Measurements from ENCODE around the gene HTR3E.
"Not testable (repeated sequence)": the region's sequence is repeated elsewhere in the genome, so short reads cannot be mapped to it uniquely, and the experiment has no call there.

The HTR3E gene

DNA sequence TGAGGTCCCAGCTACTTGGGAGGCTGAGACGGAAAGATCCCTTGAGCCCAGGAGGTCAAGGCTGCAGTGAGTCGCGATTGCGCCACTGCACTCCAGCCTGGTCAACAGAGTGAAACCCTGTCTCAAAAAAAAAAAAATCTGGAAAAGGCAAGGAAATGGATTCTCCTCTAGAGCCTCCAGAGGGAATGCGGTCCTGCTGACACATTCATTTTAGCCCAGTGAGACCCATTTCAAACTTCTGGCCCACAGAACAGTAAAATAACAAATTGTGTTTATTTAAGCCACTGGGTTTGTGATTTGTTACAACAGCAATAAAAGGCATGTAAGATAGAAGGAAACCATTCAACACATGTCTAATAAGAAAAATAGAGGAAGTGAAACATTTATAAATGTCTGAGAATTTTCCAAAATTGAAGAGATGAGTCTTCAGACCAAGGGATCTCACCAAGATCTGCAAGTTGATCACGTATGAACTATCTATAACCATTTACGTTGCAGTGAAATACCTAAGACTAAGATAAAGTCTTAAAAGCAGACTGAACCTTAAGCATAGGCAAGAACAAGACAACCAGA lies at the start of gene HTR3E:
Gene HTR3E, plus strand, starts transcription at position 254 of the 573 bp plus-strand sequence. CDS start 466 bp downstream, outside the sequence.
- FAIRE-seq, result no peak

DNA sequence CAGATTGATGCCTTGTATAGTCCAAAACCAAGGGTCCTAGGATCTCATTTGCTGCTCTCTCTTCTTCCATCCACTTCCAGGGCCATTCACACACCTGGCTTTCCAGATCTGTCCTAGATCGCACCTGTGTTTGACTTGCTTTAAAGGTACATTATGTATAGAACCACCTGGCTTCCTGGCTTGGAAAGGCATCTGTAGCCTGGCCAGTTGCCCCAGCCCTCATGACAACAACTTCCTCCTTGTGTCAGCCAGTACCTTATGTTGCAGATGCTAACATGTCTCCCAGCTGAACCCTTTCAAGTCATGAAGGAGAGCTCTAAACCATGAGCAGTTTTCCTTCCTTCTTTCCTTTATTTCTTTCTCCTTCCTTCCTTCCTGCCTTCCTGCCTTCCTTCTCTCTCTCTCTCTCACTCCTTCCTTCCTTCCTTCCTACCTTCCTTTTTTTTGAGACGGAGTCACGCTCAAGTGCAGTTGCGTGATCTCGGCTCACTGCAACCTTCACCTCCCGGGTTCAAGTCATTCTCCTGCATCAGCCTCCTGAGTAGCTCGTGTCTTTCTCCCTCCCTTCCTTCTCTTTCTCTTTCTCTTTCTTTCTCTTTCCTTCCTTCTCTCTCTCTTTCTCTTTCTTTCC lies 46.5 kb upstream of the HTR3E start:
- no peak for FAIRE-seq

- no peak for FAIRE-seq
Observed at GRCh38 chr3:184052767-184053166, 44.1 kb upstream of the HTR3E start, which contains the start of gene HTR3C. HTR3C (plus strand) TSS chr3:184053047; CDS start chr3:184053081, 34 bp downstream.

- FAIRE-seq, result no peak
Observed at GRCh38 chr3:184058029-184058428, 38.8 kb upstream of the HTR3E start.

GRCh38 chr3:184059424-184059823 lies 37.4 kb upstream of the HTR3E start:
- FAIRE-seq, result no peak

GRCh38 chr3:184062637-184063036 lies 34.2 kb upstream of the HTR3E start:
- no peak for FAIRE-seq

DNA sequence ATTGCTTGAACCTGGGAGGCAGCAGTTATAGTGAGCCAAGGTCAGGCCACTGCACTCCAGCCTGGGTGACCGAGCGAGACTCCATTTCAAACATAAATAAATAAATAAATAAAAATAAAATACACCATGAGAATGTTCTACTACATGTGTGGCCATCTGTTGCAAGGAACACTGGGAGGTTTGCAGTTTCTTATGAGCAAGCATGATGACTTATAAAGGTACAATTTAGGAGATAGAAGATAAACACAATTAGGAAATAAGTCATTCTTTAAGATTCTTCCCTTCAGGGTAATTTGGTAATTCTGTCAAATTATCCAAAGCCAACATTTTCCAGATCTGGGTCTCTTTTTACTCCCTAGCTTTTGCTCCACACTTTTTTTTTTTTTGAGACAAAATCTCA lies 30.7 kb upstream of the HTR3E start:
- no peak for FAIRE-seq

GRCh38 chr3:184067573-184068055 lies 29.2 kb upstream of the HTR3E start:
- FAIRE-seq, result no peak

DNA sequence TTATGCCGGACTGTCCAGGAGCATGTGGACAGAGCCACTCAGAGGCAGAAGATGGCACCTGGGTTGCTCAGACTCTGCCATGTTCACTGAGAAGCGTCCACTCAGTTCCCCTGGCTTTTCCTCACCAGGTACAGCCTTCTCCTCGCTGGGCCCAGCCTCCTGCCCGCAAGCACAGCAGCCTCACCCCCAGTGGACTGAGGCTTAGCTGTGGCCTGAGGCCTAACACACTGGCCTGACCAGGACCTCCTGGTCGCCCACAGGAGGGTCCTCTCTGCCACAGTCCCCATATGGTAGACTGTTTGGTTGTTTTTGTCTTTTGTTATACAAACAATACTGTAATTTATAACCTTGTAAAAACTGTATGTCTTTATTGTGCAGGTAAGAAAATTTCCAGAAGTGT lies 28.5 kb upstream of the HTR3E start:
- no peak for FAIRE-seq

DNA sequence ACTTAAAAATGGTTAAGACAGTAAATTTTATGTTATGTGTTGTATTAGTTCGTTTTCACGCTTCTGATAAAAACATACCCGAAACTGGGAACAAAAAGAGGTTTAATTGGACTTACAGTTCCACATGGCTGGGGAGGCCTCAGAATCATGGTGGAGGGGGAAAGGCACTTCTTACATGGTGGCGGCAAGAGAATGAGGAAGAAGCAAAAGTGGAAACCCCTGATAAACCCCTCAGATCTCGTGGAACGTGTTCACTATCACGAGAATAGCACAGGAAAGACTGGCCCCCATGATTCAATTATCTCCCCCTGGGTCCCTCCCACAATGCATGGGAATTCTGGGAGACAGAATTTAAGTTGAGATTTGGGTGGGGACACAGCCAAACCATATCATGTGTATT lies 25.7 kb upstream of the HTR3E start:
- not testable (repeated sequence) for FAIRE-seq

DNA sequence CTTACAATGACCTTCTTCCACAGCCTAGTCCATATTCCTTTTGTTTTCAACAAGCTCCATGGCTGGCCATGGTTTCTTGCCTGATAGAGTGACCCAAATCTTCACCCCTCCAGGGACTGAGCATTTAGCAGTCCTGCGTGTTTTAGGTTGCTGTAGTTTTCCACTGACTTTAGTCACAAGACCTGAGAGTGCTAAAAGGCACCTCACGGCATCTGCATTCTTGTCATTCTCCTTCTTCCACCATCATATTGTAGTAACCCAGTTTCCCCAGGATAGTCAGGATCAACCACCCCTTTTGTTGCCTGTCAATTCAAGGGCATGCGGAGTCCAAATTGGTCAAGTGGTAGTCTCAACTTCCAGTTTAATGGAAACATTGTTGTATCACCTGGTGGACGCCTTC lies 23.2 kb upstream of the HTR3E start:
- FAIRE-seq, result no peak

- no peak for FAIRE-seq
Observed at GRCh38 chr3:184075901-184076300, 21.0 kb upstream of the HTR3E start.

DNA sequence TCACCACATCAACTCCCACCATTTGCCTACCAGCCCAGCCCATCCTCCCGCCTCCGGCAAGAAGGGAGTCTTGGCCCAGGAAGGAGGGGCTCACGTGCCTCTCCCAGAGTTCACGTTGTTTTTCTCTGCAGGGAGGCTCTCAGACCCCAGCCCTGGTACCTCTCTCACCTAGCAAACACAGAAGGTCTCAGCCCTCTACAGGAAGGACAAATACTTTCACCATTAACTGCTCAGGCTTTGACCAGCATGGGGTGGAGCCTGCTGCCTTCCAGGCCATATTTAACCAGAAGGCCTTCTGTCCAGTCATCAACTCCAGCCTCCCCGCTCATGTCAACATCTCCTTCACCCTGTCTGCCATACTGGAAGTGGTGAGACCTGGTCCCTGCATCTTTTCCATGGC lies 19.0 kb upstream of the HTR3E start:
- no peak for FAIRE-seq

- FAIRE-seq, result no peak
Observed at GRCh38 chr3:184078851-184079250, 18.0 kb upstream of the HTR3E start.

- FAIRE-seq, result no peak
Observed at GRCh38 chr3:184081116-184081830, 15.6 kb upstream of the HTR3E start.

DNA sequence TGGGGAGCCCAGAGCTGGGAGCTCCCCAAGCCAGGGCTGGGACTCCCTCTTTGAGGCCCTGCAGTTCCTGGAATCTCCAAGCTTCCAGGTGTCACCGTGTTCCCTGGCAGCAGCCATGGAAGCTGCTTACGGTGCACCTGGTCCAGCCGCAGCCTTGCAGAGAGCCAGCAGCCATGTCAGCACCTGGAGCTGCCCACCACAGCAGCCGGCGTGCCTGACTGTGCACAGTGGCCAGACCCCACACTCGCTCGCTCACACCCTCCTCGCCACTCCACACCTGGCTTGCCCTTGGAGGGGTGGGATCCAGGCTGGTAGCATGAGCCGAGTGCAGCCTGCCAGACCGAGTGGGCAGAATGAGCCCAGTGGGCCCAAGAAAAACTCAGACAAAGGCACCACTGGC lies 14.8 kb upstream of the HTR3E start:
- FAIRE-seq, result no peak

GRCh38 chr3:184082465-184082864 lies 14.4 kb upstream of the HTR3E start:
- no peak for FAIRE-seq

DNA sequence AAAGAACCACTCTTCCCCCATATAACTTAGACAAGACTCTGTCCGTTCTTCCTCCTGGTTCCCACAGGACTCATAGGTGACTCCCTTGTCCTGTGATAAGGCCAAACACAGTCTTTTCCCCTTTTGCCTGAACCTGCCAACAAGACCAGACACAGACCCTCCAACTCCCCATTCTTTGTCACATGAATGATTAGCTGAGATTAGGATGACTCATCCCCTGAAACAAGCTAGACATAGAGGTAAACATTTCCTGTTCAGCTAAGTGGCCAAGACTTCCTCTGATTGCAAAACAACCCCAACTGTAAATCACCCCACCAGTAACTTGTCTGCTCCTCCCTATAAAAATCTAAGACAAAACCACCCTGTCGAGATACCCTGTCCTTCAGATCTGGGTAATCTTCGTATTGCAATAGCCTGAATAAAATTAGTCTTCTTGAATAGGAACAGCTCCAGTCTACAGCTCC lies 11.4 kb upstream of the HTR3E start:
- no peak for FAIRE-seq

DNA sequence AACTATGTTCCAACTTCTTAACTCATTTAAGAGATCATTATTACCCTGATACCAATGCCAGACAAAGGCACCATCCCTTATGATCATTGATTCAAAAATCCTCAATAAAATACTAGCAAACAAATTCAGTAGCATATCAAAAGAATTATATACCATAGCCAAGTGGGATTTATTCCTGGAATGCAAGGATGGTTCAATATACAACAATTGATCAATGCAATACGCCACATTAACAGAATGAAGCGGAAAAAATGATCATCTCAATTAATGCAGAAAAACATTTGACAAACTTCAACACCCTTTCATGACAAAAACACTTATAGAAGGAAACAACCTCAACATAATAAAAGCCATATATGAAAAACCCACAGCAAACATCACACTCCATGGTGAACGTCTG lies 4.7 kb upstream of the HTR3E start:
- FAIRE-seq, result no peak

- FAIRE-seq, result no peak
Observed at GRCh38 chr3:184097556-184097955, 692 bp downstream of the HTR3E start.

- no peak for FAIRE-seq
Observed at GRCh38 chr3:184099806-184100686, 3.2 kb downstream of the HTR3E start.

DNA sequence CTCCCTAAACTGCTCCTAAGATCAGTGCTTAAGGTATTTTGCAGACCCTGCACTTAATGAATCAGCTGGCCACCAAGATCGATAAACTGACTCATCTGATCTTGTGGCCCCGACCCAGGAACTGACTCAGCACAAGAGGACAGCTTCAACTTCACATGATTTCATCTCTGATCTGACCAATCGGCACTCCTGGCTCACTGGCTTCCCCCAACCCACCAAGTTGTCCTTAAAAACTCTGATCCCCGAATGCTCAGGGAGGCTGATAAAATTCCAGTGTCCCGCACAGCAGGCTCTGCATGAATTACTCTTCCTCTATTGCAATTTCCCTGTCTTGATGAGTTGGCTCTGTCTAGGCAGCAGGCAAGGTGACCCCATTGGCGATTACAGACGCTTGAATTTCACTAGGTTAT lies 13.5 kb downstream of the HTR3E start:
- FAIRE-seq, result no peak

DNA sequence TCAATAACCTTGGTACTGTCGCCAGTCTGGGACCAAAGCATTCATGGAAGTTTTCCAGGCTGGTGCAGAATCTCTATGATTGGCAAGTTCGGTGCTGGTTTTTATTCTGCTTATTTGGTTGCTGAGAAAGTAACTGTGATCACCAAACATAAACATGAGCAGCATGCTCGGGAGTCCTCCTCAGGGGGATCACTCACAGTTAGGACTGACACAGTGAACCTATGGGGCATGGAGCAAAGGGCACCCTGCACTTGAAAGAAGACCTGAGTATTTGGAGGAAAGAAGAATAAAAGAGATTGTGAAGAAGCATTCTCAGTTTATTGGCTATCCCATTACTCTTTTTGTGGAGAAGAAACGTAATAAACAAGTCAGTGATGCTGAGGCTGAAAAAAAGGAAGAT lies 19.2 kb downstream of the HTR3E start:
- FAIRE-seq, result no peak

All from islet of Langerhans (tissue), 1 donor.